GM12878 (cell line): ENCODE results near the gene ZDHHC17. TPM values are rescaled to one million over a fixed set of nuclear protein-coding genes. Genes with fewer than 3 reads are reported as not detected.

ENCODE experiments used
- ATAC-seq: fragments of 200-7000 bp; cut with Tn5 transposase; 3 replicates; pipeline ENCODE4 v1.9.1; 2020; ENCODE audit warnings: mild to moderate bottlenecking, moderate library complexity
- BruUV-seq: library from RNA; stranded (reverse); fragments of 400-500 nt; replicated peaks from 2 replicates; lab custom pipeline; 2021; lab: Mats Ljungman, UMichigan
- CTCF ChIA-PET: fragments of 300-600 bp; sonication (Branson Sonifier 250); formaldehyde crosslinking; extraction: SDS; loops from one replicate; lab custom pipeline; 2021; ENCODE audit warnings: inconsistent platforms; lab: Yijun Ruan, JAX
- POLR2A ChIA-PET: fragments of 350-600 bp; formaldehyde crosslinking; extraction: SDS; loops from one replicate; lab custom pipeline; 2021; ENCODE audit warnings: inconsistent platforms; lab: Charles Lee
- RAD21 ChIA-PET: fragments of 300-600 bp; sonication (Branson Sonifier 250); formaldehyde crosslinking; loops from one replicate; lab custom pipeline; 2023; ENCODE audit warnings: antibody characterized with exemption; ENCODE audit not compliant: unreplicated experiment; lab: Charles Lee
- SMC1A ChIA-PET: fragments of 300-600 bp; sonication (Branson Sonifier 250); formaldehyde crosslinking; loops from one replicate; lab custom pipeline; 2023; ENCODE audit not compliant: unreplicated experiment, uncharacterized antibody; lab: Charles Lee
- DNase-seq: peaks from one replicate; pipeline ENCODE4 v3.0.0-alpha.2; 2011; ENCODE audit warnings: low read depth, low spot score
- FAIRE-seq: peaks from 3 replicates; lab custom pipeline; 2011; peaks lifted over from hg19 to GRCh38; lab: Jason Lieb, UNC
- H2AFZ ChIP-seq: 2 replicates; pipeline ENCODE4 v1.6.0; 2011; ENCODE audit warnings: low read depth, low read length, control low read depth; ENCODE audit not compliant: control insufficient read depth
- H3K27ac ChIP-seq: 2 replicates; pipeline ENCODE4 v1.5.1; 2011; ENCODE audit warnings: control low read depth; ENCODE audit not compliant: control insufficient read depth, insufficient read depth
- H3K27me3 ChIP-seq, 2 experiments: replicated peaks in 1 of 2; 2 replicates each; pipeline versions ENCODE4 v1.6.0 to v1.6.1; 2011; ENCODE audit warnings: low read length in 1 of 2; ENCODE audit not compliant: control insufficient read depth in 2 of 2, insufficient read depth in 2 of 2
- H3K36me3 ChIP-seq, 2 experiments: 2 replicates each; pipeline ENCODE4 v1.5.1; 2011; ENCODE audit warnings: low read length in 1 of 2; ENCODE audit not compliant: control insufficient read depth in 2 of 2, insufficient read depth in 2 of 2
- H3K4me1 ChIP-seq: 2 replicates; pipeline ENCODE4 v1.6.1; 2011; ENCODE audit warnings: mild to moderate bottlenecking, low read length, moderate library complexity, mixed read lengths; ENCODE audit not compliant: control insufficient read depth, insufficient read depth
- H3K4me2 ChIP-seq: 2 replicates; pipeline ENCODE4 v1.6.0; 2011; ENCODE audit warnings: control low read depth; ENCODE audit not compliant: control insufficient read depth, insufficient read depth
- H3K4me3 ChIP-seq: fragments of 200-600 bp; sonication (generic); 2 replicates; pipeline ENCODE4 v1.5.1; 2016
- H3K79me2 ChIP-seq: 2 replicates; pipeline ENCODE4 v1.6.0; 2011; ENCODE audit warnings: low read length; ENCODE audit not compliant: control insufficient read depth, insufficient read depth
- H3K9ac ChIP-seq: 2 replicates; pipeline ENCODE4 v1.8.0; 2011; ENCODE audit warnings: low read length, control low read depth, mixed read lengths; ENCODE audit not compliant: control insufficient read depth, insufficient read depth
- H3K9me3 ChIP-seq: replicated peaks from 3 replicates; pipeline ENCODE4 v1.5.1; 2011; ENCODE audit warnings: mild to moderate bottlenecking, low read length; ENCODE audit not compliant: control insufficient read depth, insufficient read depth
- H4K20me1 ChIP-seq: 2 replicates; pipeline ENCODE4 v1.6.0; 2011; ENCODE audit not compliant: control insufficient read depth, insufficient read depth
- CHD1 ChIP-seq: IDR thresholded peaks from 2 replicates; pipeline ENCODE4 v1.6.1; 2012; ENCODE audit warnings: low read depth, low read length, improper control_type of control experiment
- EED ChIP-seq: sonication (generic); IDR thresholded peaks from 2 replicates; pipeline ENCODE4 v1.6.1; 2016; ENCODE audit warnings: antibody characterized with exemption, low read depth
- ESRRA ChIP-seq: IDR thresholded peaks from 2 replicates; pipeline ENCODE4 v1.6.1; 2012; ENCODE audit warnings: mild to moderate bottlenecking, low read length, improper control_type of control experiment
- FOS ChIP-seq: IDR thresholded peaks from 3 replicates; pipeline ENCODE4 v1.6.1; 2011; ENCODE audit warnings: borderline replicate concordance; ENCODE audit not compliant: insufficient read length; ENCODE audit errors: extremely low read depth
- KAT2A ChIP-seq: conservative IDR thresholded peaks from 2 replicates; pipeline ENCODE4 v1.6.1; 2011; ENCODE audit warnings: low read depth, low read length; ENCODE audit not compliant: control insufficient read depth
- NFIC ChIP-seq: IDR thresholded peaks from 2 replicates; pipeline ENCODE4 v1.6.1; 2012; ENCODE audit warnings: low read depth, mild to moderate bottlenecking, inconsistent platforms, low read length, moderate library complexity
- NR2C2 ChIP-seq: IDR thresholded peaks from 2 replicates; pipeline ENCODE4 v1.6.1; 2011; ENCODE audit warnings: borderline replicate concordance, low read depth; ENCODE audit not compliant: control insufficient read depth, insufficient read length
- NRF1 ChIP-seq: conservative IDR thresholded peaks from 2 replicates; pipeline ENCODE4 v1.6.1; 2011; ENCODE audit warnings: mild to moderate bottlenecking, low read depth, low read length, improper control_type of control experiment
- POLR2AphosphoS2 ChIP-seq: IDR thresholded peaks from 2 replicates; pipeline ENCODE4 v1.6.1; 2011; ENCODE audit warnings: low read depth, mild to moderate bottlenecking, low read length, improper control_type of control experiment, moderate library complexity
- POU2F2 ChIP-seq: IDR thresholded peaks from 3 replicates; pipeline ENCODE4 v1.6.1; 2011; ENCODE audit warnings: low read depth, mild to moderate bottlenecking, low read length, borderline replicate concordance
- RBBP5 ChIP-seq: fragments of 200-600 bp; sonication (generic); conservative IDR thresholded peaks from 2 replicates; pipeline ENCODE4 v1.6.1; 2016
- RUNX3 ChIP-seq: IDR thresholded peaks from 2 replicates; pipeline ENCODE4 v1.6.1; 2012; ENCODE audit warnings: low read length, inconsistent platforms
- SIX5 ChIP-seq: IDR thresholded peaks from 2 replicates; pipeline ENCODE4 v1.6.1; 2011; ENCODE audit warnings: mild to moderate bottlenecking, low read depth, low read length, moderate library complexity; ENCODE audit not compliant: severe bottlenecking
- SREBF1 ChIP-seq: IDR thresholded peaks from 2 replicates; pipeline ENCODE4 v1.6.1; 2012; ENCODE audit warnings: mild to moderate bottlenecking, low read length
- STAT3 ChIP-seq: IDR thresholded peaks from 2 replicates; pipeline ENCODE4 v1.6.1; 2011; ENCODE audit warnings: low read depth, low read length, improper control_type of control experiment
- ZBED1 ChIP-seq: IDR thresholded peaks from 2 replicates; pipeline ENCODE4 v1.6.1; 2016; ENCODE audit warnings: borderline replicate concordance
- ZNF207 ChIP-seq: fragments of 450-650 bp; IDR thresholded peaks from 2 replicates; pipeline ENCODE4 v1.6.1; 2014; ENCODE audit warnings: antibody characterized with exemption, mild to moderate bottlenecking, borderline replicate concordance
- ZNF24 ChIP-seq: fragments of 450-650 bp; IDR thresholded peaks from 2 replicates; pipeline ENCODE4 v1.6.1; 2017; ENCODE audit warnings: antibody characterized with exemption, mild to moderate bottlenecking
- ZNF622 ChIP-seq: fragments of 450-650 bp; IDR thresholded peaks from 2 replicates; pipeline ENCODE4 v1.6.1; 2017; ENCODE audit warnings: mild to moderate bottlenecking, inconsistent platforms
- WGBS: methylation state at CpG from one replicate; pipeline ENCODE4 v1.1.6; 2016; ENCODE audit warnings: low lambda C conversion rate; ENCODE audit not compliant: insufficient replicate concordance, insufficient coverage; ENCODE audit errors: missing lambda C conversion rate; 5-methylcytosine and 5-hydroxymethylcytosine counted together
- in situ Hi-C: fragments of 300-500 bp; cut with MboI; formaldehyde crosslinking; loops from 9 replicates; pipeline ENCODE4 v1.14.3; 2018; ENCODE audit warnings: mixed read lengths
- intact Hi-C: fragments of 100-400 bp; cut with micrococcal nuclease; formaldehyde crosslinking; loops from one replicate; pipeline ENCODE4 v1.14.2; 2022; ENCODE audit not compliant: unreplicated experiment
- polyA plus RNA-seq, 11 experiments: library from polyadenylated mRNA; depleted of rRNA in 4 of 11; unstranded in 6 of 11; stranded (reverse) in 5 of 11; fragments of >200 nt; fragmentation: Nextera tagmentation in 4 of 11; fragmentation: Illumina TruSeq in 1 of 11; extraction: Ambion mirVana in 4 of 11; extraction: Trizol in 1 of 11; gene quantifications; 1 replicate in 1 of 11; 2 replicates in 10 of 11; pipeline versions ENCODE4 v1.2.1 to v1.2.3, GENCODE V29; 2011 to 2016; ENCODE audit warnings: inconsistent platforms in 2 of 11, missing spikeins in 2 of 11, low read depth in 1 of 11
- total RNA-seq, 4 experiments: library from RNA; depleted of rRNA in 3 of 4; stranded (reverse); fragments of >200 nt in 3 of 4; fragmentation: Illumina TruSeq in 1 of 4; extraction: Trizol in 1 of 4; gene quantifications; 2 replicates each; pipeline versions ENCODE4 v1.2.1 to v1.2.3, GENCODE V29; 2013 to 2021
- TF ChIP-seq, protein P1 (sequence below): fragments of 450-650 bp; IDR thresholded peaks from 2 replicates; pipeline ENCODE4 v1.6.1; 2017; ENCODE audit warnings: low read depth, mild to moderate bottlenecking, moderate library complexity

The ZDHHC17 gene
- total and polyA plus RNA-seq, 10 of the 15 experiments (the other 5 are each of a cell fraction or from before 2014, with no cell fraction given) = 4.3 to 50.0 (median 19.3) TPM

DNA sequence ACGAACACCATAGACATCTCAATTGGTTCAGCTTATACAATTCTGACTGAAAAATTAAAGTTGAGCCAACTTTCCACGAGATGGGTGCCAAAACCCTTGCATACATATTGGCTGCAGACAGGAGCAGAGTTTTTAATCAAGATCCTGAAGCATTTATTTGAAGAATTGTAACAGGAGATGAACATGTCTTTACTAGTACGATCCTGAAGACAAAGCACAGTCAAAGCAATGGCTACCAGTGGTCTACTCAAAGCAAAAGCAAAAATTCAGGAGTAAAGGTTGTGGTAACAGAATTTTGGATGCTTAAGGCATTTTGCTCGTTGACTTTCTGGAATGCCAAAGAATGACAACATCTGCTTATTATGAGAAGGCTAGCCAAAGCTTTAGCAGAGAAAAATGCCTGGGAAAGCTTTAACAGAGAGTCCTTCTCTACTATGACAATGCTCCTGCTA lies 20.7 kb downstream of the ZDHHC17 start:
- WGBS = 90% methylated on average over 4 of the region's 4 CpGs
- no peak overlapping the region for H2AFZ ChIP-seq
- RAD21 ChIA-PET = no interaction called here
- CTCF ChIA-PET = no interaction called here
- H3K27me3 ChIP-seq = no peaks in the 10 kb centered on the region
- peaks cover 3% of the 10 kb centered on the region for H3K9me3 ChIP-seq
- FAIRE-seq (no peak), ATAC-seq (no peak), DNase-seq (no peak)
- in situ Hi-C loops = no loop called here
- POLR2A ChIA-PET = no interaction called here
- peaks cover 9% of the 10 kb centered on the region for H3K79me2 ChIP-seq
- H3K9ac ChIP-seq = no peak overlapping the region
- no peak overlapping the region for H3K27ac ChIP-seq
- intact Hi-C loops = no loop called here
- BruUV-seq = no TSS peak
- no peak overlapping the region for H3K4me3 ChIP-seq
- H4K20me1 ChIP-seq = no peaks in the 10 kb centered on the region
- SMC1A ChIA-PET = no interaction called here
- H3K36me3 ChIP-seq = no peaks in the 10 kb centered on the region
- no peak for TF ChIP-seq ZNF207
- TF ChIP-seq SREBF1 = no peak
- no peak for TF ChIP-seq POU2F2
- TF ChIP-seq EED = no peak
- no peak for TF ChIP-seq STAT3
- no peaks in the 10 kb centered on the region for H3K4me1 ChIP-seq
- H3K4me2 ChIP-seq = no peak overlapping the region

DNA sequence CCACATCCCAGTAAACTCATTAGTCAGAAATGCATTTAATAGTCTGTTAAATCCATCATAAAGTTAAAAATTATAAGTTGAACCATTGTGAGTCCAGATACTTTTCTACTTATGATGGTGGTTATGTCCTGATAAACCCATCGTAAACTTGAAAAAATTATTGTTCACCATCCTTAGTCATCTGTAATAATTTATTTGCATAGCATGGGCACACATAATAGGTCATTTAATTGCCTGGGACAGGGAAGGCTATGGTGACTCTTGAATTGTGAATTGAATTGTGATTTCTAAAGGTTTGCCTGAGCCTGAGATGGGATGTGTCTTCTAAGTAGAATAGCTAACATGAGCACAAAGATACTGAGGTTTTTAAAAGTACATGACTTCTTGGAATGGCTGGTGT lies 21.5 kb downstream of the ZDHHC17 start:
- in situ Hi-C loops = no loop called here
- CTCF ChIA-PET = interaction anchor here (0.7 kb wide), 1 partner anchor 730 kb away, joined by 3 read pairs; no protein-coding TSS in a partner anchor
- intact Hi-C loops = no loop called here
- SMC1A ChIA-PET = no interaction called here
- RAD21 ChIA-PET = no interaction called here
- no peak for DNase-seq
- POLR2A ChIA-PET = no interaction called here
- Histone ChIP-seq H3K9ac (no peak overlapping the region), H3K4me2 (no peak overlapping the region), H3K27me3 (no peaks in the 10 kb centered on the region), H3K27ac (no peak overlapping the region), H2AFZ (no peak overlapping the region), H4K20me1 (no peaks in the 10 kb centered on the region), H3K4me1 (no peaks in the 10 kb centered on the region), H3K36me3 (no peaks in the 10 kb centered on the region), H3K4me3 (no peak overlapping the region), H3K79me2 (peaks cover 3% of the 10 kb centered on the region), H3K9me3 (peaks cover 3% of the 10 kb centered on the region)
- TF ChIP-seq KAT2A (no peak), SIX5 (no peak), RUNX3 (no peak), CHD1 (no peak), ZNF24 (no peak), NR2C2 (no peak), NFIC (no peak), RBBP5 (no peak), ZBED1 (no peak), ESRRA (no peak), ZNF622 (no peak), NRF1 (no peak), FOS (no peak), POLR2AphosphoS2 (no peak)
- TF ChIP-seq, protein P1, sequence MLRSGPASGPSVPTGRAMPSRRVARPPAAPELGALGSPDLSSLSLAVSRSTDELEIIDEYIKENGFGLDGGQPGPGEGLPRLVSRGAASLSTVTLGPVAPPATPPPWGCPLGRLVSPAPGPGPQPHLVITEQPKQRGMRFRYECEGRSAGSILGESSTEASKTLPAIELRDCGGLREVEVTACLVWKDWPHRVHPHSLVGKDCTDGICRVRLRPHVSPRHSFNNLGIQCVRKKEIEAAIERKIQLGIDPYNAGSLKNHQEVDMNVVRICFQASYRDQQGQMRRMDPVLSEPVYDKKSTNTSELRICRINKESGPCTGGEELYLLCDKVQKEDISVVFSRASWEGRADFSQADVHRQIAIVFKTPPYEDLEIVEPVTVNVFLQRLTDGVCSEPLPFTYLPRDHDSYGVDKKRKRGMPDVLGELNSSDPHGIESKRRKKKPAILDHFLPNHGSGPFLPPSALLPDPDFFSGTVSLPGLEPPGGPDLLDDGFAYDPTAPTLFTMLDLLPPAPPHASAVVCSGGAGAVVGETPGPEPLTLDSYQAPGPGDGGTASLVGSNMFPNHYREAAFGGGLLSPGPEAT = no peak
- WGBS = 97% methylated on average over 1 of the region's 1 CpG
- FAIRE-seq = peak; percentile 13
- BruUV-seq = no TSS peak
- no peak for ATAC-seq
